H54 (cell line): ENCODE results near the gene TNP1.

Source experiments
- DNase-seq: peaks from one replicate; pipeline ENCODE4 v3.0.0; 2011; ENCODE audit warnings: low spot score, mixed read lengths; ENCODE audit not compliant: insufficient read length
- FAIRE-seq: peaks from 3 replicates; lab custom pipeline; 2011; peaks lifted over from hg19 to GRCh38; lab: Jason Lieb, UNC
- POLR2A ChIP-seq: IDR thresholded peaks from 2 replicates; pipeline ENCODE4 v1.6.1; 2011; ENCODE audit warnings: low read depth, mild to moderate bottlenecking, low read length

Gene TNP1

DNA sequence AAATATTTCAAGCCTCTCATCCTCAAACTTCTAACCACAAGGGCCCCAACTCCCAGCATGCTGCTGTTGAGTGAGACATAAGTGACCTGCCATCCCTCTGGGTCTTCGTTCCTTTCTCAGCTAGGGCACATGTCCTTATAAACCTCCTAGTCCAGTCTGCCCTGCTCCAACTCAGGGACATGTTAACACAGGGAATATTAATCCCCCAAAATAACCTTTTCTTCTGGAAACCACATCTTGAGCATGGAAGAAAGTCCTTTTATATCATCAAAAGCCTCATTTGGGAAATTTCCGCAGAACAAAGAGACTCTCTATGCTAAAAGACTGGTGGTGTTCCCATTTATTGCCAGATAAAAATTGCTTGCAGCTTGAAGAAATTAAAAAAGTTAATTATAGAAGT, 14.4 kb downstream of the TNP1 start:
- no peak for FAIRE-seq
- TF ChIP-seq POLR2A: no peak
- DNase-seq: no peak

DNA sequence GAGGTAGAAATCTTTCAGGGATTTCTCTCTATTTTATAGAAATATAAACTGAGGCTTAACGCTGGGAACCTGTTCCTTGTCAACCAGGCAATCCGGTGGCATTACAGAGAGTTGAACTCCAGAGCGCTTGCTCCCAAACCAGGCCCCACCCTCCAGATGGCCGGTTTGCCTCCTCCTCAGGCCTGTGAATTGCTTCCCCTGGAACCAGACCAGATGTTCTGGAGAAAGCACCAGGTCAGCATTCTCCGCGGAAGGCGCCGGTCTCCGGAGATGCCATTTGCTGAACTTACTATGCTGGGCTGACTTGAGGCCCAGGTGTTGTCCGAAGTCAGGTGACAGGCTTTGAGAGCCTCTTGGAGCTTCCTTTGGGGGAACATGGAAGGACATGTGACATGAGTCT, 17.2 kb downstream of the TNP1 start:
- no peak for DNase-seq
- FAIRE-seq: no peak
- no peak for TF ChIP-seq POLR2A

DNA sequence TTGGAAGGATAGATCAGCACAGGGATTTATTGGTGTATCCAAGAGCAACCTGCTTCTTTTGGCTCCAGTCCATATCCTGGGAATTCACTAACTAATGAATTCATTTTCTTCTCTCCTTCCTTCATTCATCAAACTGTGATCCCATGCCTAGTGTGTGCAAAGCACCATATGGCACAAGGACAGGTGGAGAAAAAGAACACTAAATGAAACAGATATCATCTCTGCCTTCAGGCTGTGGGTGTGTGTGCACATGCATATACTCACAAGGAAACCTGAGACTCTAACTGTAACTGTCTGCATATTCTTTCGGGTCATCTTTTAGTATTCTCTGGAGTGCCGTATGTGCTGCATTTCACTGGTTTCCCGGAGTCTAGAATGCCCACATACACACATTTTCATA, 20.2 kb downstream of the TNP1 start:
- no peak for TF ChIP-seq POLR2A
- DNase-seq (no peak), FAIRE-seq (no peak)

DNA sequence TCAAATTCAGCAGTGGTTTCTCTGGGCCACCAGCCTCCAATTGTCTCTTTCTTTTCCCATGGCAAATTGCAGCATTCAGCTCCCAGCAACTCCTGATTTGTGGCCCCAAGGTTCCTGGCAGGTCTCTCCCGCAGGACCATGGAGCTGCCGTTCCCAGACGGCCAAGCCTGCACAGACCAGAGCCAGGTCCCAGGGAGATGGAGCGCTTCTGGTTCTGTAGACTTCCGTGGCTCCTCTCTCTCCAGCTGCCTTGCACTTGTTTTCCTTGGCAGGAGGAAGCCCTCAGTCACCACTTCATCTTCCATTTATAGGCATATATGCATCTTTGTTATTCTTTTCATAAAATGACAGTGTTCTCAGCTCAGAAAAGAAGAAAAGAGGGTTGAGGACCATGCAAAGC, 21.7 kb downstream of the TNP1 start:
- no peak for TF ChIP-seq POLR2A
- FAIRE-seq (no peak), DNase-seq (no peak)

DNA sequence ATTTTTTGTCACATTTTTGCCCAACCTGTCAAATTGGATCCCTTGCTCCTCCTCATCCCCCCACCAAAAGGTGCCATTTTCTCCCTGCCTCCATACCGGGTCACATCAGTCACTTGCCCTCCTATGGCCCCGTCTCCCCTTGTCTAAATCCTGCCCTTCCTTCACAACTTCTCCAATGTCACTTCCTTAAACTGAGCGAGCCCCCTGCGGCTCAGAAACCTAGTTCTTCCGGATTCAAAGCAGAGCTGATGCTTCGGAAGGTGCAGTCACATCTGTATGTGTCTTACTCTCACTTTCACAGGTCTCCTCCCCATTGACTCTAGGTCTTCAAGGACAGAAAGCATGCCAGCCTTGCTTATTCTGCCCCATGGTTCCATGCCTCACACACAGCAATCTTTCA, 22.1 kb downstream of the TNP1 start:
- FAIRE-seq (no peak), DNase-seq (no peak)
- no peak for TF ChIP-seq POLR2A

DNA sequence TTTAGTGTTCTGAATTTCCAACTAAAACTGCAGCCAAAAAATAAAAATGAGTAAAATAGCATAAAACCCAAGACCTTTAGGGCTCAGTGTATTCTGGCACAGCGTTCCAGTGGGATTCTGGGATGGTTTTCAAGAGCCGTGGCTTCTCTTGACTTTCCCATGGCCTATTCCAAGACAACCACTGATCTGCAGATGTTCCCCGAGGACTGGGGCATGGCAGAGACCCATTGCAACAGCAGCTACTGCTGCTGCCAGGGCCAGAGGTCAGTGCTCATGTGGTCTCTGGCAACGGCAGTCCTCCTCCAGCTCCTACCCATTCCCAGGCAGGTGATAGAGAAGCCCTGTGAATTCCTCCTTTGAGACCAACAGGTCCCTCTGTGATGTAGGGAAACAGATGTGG, 26.8 kb downstream of the TNP1 start:
- FAIRE-seq (no peak), DNase-seq (no peak)
- TF ChIP-seq POLR2A: no peak

DNA sequence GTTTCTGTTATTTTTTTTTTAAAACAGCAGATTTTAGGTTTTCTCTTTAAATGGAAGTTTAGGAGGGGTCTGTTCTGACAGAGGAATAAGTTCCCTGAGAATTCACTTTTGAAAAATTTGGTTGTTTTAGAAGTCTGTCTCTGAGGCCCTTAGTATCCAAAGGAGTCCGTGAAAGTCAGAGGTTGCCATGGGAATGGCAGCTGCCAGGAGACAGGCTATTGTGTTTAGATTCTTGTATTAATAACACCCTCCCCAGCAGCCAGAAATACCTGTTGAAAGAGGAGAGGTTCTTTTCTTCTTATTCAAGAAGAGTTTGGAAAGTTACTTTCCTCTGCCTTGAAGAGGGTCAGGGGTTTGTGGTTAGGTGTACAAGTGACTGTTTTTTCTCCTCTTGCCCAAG, 29.5 kb downstream of the TNP1 start:
- FAIRE-seq (no peak), DNase-seq (no peak)
- TF ChIP-seq POLR2A: no peak

DNA sequence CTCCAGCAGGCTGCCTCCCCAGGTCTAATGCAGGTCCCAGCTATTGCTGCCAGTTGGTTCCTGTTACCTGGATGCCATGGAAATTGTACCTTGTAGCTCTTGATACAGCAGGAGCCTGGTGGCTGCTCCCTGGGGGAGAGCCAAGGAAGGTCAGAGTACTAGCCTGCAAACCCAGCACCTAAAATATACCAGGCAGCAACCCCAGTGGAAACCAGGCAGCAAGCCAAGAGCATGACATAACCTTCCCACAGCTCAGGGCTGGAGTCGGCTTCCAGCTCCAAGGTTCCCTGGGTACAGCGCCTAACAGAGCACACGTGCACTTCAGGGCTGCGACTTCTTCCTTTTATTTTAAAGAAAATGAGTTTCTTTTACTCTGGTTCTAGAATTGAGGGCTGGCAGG, 30.3 kb downstream of the TNP1 start:
- FAIRE-seq (no peak), DNase-seq (no peak)
- no peak for TF ChIP-seq POLR2A

DNA sequence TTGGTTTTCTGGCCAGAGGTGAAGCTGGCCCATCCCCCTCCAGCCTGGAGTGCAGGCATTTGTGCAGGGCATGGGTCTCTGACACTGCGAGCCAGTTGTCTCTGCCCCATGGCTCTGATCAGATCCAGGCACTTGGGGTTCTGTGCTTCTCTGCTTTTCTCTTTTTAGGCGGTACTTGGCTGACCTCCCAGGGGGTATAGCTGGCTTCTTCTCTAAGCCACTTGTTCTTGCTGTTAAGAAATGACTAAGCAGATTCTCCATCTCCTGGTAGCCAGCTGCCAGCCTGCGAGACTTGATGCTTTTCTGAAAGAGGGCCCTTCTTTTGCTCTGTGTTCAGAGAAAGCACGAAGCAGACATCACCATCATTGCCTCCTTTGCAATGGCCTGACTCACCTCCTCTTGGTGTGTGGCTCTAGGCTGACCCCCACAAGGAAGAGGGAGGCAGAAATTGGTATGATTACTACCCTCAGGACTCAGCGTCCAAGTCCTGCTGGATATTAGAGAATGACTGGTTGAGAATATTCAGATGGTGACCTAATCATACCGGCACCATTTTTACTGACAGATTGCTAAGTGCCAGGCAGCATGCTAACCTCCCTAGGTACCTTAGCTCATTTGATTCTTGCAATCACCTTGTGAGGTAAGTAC, 32.7 kb downstream of the TNP1 start:
- DNase-seq (no peak), FAIRE-seq (no peak)
- no peak for TF ChIP-seq POLR2A

DNA sequence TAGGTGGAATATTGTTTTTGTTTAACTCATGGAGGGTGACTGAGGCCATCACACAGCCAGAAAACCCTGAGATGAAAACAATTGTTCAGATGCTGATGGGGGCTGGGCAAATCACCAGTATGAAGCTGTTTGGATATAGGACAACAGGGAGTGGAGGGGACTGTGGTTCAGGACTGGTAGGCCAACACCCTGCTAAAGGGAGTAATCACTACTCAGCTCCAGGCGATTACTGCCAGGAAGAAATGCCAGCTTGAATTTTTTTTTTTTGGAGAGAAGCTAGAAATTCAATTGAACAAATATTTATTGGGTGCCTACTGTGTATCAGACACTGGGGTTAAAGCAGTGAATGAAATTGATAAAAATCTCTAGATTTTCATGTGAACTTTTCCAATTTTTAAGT, 37.4 kb downstream of the TNP1 start:
- FAIRE-seq (no peak), DNase-seq (no peak)
- no peak for TF ChIP-seq POLR2A

DNA sequence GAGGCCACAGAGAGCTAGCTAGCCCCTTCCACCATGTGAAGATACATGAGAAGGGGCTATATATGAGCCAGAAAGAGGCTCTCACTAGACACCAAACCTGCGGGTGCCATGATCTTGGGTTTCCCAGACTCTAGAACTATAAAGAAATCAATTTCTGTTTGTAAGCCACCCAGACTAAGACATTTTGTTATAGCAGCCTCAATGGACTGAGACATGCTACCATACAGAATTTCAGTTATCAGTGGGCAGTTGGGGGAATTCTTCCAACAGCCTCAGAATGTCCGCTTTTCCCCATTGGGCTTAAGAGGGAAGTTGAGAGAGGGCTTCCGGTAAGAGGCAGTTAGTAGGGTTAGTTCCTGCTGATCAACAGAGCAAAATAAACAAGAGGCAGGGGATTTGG, 39.2 kb downstream of the TNP1 start:
- no peak for FAIRE-seq
- no peak for DNase-seq
- TF ChIP-seq POLR2A: no peak

DNA sequence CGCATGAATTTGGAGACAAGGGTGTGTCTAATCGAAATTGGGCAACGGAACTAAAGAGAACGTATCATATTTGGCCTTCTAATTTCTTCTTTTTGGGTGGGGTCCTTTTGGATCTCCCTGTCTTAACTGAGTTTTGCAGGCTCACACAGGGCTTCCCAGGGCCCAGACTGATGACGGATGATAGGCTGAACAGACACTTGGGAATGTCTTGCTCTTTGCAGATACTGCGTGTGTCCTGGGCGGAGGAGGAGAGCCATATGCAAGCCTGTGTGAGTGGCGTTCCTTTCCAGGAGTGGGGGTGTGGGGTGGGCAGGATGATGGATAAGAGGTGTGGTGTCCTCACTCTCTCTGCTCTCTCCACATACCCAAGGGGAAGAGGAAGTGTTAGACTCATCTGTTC, 40.1 kb downstream of the TNP1 start:
- DNase-seq (no peak), FAIRE-seq (no peak)

DNA sequence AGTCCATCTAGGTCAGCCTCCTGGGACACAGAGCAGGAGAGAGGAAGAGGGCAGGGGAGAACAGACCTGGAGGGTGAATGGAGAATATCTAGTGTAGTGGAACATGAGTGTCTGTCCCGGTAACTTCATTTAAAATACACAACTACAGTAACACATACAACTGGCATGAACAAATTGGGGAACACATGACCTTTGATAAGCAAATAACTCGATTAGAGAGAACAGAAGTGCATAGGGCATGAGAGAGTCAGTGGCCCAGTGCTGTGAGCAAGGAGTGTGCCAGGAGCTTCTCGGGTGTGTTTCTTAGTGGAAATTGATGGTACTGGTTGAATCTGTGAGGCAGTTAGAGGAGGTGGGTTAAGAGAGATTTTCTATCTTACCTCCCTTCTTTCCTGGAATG, 40.8 kb downstream of the TNP1 start:
- FAIRE-seq (no peak), DNase-seq (no peak)
- no peak for TF ChIP-seq POLR2A

More for the DNA sequence above, 40.1 kb downstream of the TNP1 start:
- no peak for TF ChIP-seq POLR2A

DNA sequence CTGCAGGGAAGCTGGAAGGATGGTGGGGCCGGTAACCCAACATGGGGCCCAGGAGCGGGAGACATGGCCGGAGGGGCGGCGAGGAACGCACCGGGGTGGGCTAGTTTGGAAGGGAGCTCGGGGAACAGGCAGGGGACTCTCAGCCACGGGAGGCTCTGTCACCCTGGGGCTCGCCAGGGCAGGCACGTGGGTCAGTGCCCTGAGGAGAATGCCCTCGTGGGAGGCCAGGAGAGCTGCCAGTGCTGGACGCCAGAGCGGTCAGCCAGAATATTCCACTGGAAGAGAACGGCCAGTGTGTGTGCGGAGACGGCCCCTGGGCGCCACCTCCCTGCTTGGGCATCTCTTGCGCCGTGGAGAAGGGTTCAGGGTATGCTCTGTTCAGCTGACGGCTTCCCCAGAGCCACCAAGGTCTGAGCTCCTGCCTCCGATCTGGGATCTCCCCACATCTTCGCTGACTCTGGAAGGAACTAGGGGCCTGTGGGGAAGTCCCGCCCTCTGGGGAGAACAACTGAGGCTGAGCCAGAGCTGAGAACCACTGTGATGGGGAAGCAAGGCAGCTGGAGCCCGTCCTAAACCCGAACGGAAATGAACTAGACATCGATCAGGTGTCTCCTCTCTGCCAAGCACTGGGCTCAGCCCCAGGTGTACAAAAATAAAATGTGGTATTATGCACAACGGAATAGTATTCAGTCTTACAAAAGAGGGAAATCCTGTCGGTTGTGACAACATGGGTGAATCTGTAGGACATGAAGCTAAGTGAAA, 49.3 kb downstream of the TNP1 start:
- no peak for FAIRE-seq
- no peak for TF ChIP-seq POLR2A
- no peak for DNase-seq
